Stimulated activated CD8-positive, alpha-beta memory T cell treated with anti-CD3 and anti-CD28 coated beads, Interleukin-7, amount 100 ng/mL, for 24 hours (primary cell): ENCODE data around the gene MME.

Experiments used
- DNase-seq: peaks from one replicate; pipeline ENCODE4 v3.0.0-alpha.2; 2020; ENCODE audit warnings: low read depth

Gene MME

GRCh38 chr3:155147588-155147987 is 67.5 kb downstream of the MME start:
- no peak for DNase-seq

- no peak for DNase-seq
These were observed 69.4 kb downstream of the MME start for GRCh38 chr3:155149494-155149893.

- DNase-seq: no peak
These were observed 73.4 kb downstream of the MME start for GRCh38 chr3:155153242-155154186.

- no peak for DNase-seq
These were observed 74.1 kb downstream of the MME start for GRCh38 chr3:155154255-155154654.

GRCh38 chr3:155158346-155159037 is 78.4 kb downstream of the MME start:
- DNase-seq: no peak

- no peak for DNase-seq
These were observed 79.2 kb downstream of the MME start for GRCh38 chr3:155159301-155159700.

GRCh38 chr3:155161640-155162292 is 81.6 kb downstream of the MME start:
- DNase-seq: no peak

GRCh38 chr3:155164306-155164705 is 84.2 kb downstream of the MME start:
- no peak for DNase-seq

GRCh38 chr3:155166441-155166840 is 86.3 kb downstream of the MME start:
- no peak for DNase-seq

GRCh38 chr3:155169197-155169596 is 89.1 kb downstream of the MME start:
- DNase-seq: no peak

GRCh38 chr3:155173771-155174170 is 93.7 kb downstream of the MME start:
- no peak for DNase-seq

GRCh38 chr3:155178810-155179436 is 98.8 kb downstream of the MME start:
- no peak for DNase-seq

- no peak for DNase-seq
These were observed 99.3 kb downstream of the MME start for GRCh38 chr3:155179437-155179827.

GRCh38 chr3:155179966-155180757 is 100.0 kb downstream of the MME start:
- DNase-seq: no peak

- DNase-seq: no peak
These were observed 102.3 kb downstream of the MME start for GRCh38 chr3:155182467-155182866.

GRCh38 chr3:155184011-155184410 is 103.9 kb downstream of the MME start:
- no peak for DNase-seq

- DNase-seq: no peak
These were observed 105.5 kb downstream of the MME start for GRCh38 chr3:155185631-155186071.

- no peak for DNase-seq
These were observed 107.9 kb downstream of the MME start for GRCh38 chr3:155188031-155188430.

- DNase-seq: no peak
These were observed 109.4 kb downstream of the MME start for GRCh38 chr3:155189478-155189877.

GRCh38 chr3:155190691-155191090 is 110.6 kb downstream of the MME start:
- DNase-seq: no peak

- no peak for DNase-seq
These were observed 113.0 kb downstream of the MME start for GRCh38 chr3:155192957-155193746.
